Measurements from ENCODE around the gene PRR14L. TPM values are rescaled to one million over a fixed set of nuclear protein-coding genes. Genes with fewer than 3 reads are reported as not detected.

The PRR14L gene
- total RNA-seq, 1 donor: 18.3 TPM

GRCh38 chr22:31647523-31648320 is 102.2 kb downstream of the PRR14L start:
- no peak for DNase-seq (ENCODE audit: low read depth in 2 of 3, low spot score in 2 of 3)

GRCh38 chr22:31647066-31647465 is 102.9 kb downstream of the PRR14L start:
- DNase-seq (ENCODE audit: low read depth in 2 of 3, low spot score in 2 of 3): no peak

GRCh38 chr22:31646186-31647019 is 103.5 kb downstream of the PRR14L start:
- DNase-seq (ENCODE audit: low read depth in 2 of 3, low spot score in 2 of 3): no peak

- DNase-seq (ENCODE audit: low read depth in 2 of 3, low spot score in 2 of 3): no peak
Measured at GRCh38 chr22:31639436-31640039, 110.4 kb downstream of the PRR14L start.

- peak in 2 of 3 donors; percentile 70 to 72 for DNase-seq (ENCODE audit: low read depth in 2 of 3, low spot score in 2 of 3)
Measured at GRCh38 chr22:31637891-31638618, 111.9 kb downstream of the PRR14L start.

- DNase-seq (ENCODE audit: low read depth in 2 of 3, low spot score in 2 of 3): peak in 2 of 3 donors; percentile 61 to 64
Measured at GRCh38 chr22:31637447-31637890, 112.5 kb downstream of the PRR14L start.

- no peak for DNase-seq (ENCODE audit: low read depth in 2 of 3, low spot score in 2 of 3)
Measured at GRCh38 chr22:31635638-31636306, 114.2 kb downstream of the PRR14L start.

- DNase-seq (ENCODE audit: low read depth in 2 of 3, low spot score in 2 of 3): no peak
Measured at GRCh38 chr22:31631436-31631835, 118.5 kb downstream of the PRR14L start.

Small RNAs within 50 kb of the gene (small RNA-seq; reads per million reads assigned to genes)
- gene RN7SL20P: not detected

Other genes starting within 250 kb of the PRR14L start
- 71.6 TPM for gene PISD, start 87.9 kb downstream of the PRR14L start, total RNA-seq
- gene DEPDC5, start 3.9 kb upstream of the PRR14L start, total RNA-seq: 19.7 TPM
- gene YWHAH, start 194.4 kb upstream of the PRR14L start, total RNA-seq: 94.8 TPM